ENCODE measurements around the gene SLC45A2.
"Not testable (repeated sequence)": the region's sequence is repeated elsewhere in the genome, so short reads cannot be mapped to it uniquely, and the experiment has no call there.

SLC45A2 gene, protein sequence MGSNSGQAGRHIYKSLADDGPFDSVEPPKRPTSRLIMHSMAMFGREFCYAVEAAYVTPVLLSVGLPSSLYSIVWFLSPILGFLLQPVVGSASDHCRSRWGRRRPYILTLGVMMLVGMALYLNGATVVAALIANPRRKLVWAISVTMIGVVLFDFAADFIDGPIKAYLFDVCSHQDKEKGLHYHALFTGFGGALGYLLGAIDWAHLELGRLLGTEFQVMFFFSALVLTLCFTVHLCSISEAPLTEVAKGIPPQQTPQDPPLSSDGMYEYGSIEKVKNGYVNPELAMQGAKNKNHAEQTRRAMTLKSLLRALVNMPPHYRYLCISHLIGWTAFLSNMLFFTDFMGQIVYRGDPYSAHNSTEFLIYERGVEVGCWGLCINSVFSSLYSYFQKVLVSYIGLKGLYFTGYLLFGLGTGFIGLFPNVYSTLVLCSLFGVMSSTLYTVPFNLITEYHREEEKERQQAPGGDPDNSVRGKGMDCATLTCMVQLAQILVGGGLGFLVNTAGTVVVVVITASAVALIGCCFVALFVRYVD

DNA sequence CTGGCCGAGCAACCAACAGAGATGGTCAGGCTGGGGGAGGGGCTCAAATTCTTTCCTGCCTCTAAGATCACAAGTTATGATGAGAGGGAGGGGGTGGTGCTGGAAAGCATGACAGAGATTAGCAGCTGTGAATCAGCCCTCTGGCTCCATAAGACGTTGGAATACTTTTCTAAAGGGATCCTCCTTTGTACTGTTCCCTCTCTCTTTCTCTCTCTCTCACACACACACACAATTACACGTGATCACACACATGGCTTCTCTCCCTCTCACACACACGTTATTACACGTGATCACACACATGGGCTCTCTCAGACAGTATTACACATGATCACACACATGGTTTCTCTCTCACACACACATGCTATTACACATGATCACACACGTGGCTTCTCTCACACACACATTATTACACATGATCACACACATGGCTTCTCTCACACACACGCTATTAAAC lies at the start of gene SLC45A2:
Gene SLC45A2, minus strand, starts transcription at position 23 of the 454 bp plus-strand sequence. CDS start 110 bp downstream, outside the sequence.
- DNase-seq (ENCODE audit: low read depth): peak; percentile 42

DNA sequence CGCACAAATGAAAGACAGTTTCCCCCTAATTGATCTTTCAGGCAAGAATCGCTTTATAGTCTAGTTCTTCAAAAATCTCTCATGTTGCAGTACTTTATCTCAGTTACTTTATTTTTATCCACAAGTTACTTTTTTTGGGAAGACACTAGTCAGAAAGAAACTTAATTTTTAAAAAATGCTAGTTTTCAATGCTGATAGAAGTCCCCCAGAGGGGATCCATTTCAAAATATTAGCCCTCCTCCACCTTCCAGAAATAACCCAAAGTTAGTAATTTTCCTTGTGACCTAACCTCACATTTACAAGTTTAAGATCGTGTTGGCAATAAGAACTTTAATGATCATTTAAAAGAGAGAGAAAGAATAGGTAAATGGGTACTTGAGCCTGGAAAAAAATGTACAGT lies 47.5 kb upstream of the SLC45A2 start:
- no peak for DNase-seq (ENCODE audit: low read depth)

DNA sequence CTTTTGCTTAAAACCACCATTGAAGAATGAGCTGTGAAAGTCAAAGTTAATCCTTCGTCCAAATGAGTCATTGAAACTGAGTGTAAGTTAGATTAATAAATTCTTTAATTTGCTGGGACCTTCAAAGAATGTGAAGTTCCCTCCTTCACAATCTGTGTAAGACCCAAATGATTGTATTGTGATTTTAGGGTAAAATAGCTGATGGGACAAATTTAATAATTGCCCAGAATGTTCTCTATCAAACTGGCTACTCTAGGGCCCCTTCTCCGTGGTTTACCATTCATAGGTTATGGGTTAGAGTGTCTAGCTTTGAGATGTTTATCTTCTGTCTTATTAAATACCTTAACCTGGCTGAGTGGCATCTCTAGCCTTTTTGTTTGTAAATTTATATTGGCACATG lies 46.6 kb upstream of the SLC45A2 start:
- no peak for DNase-seq (ENCODE audit: low read depth)

DNA sequence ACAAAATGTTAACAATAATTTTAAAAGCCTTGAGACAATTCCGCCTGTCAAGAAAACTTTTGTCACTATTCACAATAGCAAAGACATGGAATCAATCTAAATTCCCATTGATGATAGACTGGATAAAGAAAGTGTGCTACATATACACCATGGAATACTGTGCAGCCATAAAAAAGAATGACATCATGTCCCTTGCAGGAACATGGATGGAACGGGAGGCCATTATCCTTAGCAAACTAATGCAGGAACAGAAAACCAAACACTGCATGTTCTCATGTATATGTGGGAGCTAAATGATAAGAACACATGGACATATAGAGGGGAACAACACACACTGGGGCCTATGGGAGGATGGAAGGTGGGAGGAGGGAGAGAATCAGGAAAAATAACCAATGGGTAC lies 46.1 kb upstream of the SLC45A2 start:
- DNase-seq (ENCODE audit: low read depth): not testable (repeated sequence)

DNA sequence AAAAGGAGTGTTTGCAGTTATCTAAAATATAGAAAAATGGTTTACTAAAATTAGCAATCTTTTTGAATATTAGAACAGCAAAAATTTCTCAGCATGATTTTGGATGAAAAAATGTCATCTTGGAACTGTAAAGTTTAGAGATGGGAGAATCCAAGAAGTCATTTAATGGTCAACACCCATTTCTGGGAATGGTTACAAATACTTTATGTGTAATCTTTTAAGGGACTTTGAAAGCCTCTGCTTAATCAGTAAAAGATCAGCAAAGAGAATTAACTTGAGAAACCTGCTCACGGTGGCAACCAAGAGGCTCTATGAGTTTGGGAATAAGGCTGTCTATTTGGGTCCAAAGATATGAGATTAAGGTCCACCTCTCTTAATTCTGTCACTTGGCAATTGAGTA lies 45.6 kb upstream of the SLC45A2 start:
- DNase-seq (ENCODE audit: low read depth): no peak

DNA sequence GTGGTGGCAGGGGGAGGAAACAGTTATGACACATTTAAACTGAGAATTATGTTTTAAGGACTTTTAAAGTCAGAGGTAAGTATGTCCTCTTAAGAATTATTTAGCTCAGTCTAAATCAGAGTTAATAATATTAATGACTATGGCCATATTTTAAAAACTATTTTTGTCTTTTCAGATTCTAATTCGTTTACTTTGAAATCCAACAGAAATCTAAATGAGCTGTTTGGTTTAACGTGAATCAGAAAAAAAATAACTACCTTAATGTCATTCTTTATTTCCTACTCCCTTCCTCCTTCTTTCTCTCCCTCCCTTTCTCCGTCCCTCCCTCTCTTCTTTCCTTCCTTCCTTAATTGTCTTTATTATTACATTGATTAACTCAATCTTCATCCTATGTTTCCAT lies 43.9 kb upstream of the SLC45A2 start:
- no peak for DNase-seq (ENCODE audit: low read depth)

DNA sequence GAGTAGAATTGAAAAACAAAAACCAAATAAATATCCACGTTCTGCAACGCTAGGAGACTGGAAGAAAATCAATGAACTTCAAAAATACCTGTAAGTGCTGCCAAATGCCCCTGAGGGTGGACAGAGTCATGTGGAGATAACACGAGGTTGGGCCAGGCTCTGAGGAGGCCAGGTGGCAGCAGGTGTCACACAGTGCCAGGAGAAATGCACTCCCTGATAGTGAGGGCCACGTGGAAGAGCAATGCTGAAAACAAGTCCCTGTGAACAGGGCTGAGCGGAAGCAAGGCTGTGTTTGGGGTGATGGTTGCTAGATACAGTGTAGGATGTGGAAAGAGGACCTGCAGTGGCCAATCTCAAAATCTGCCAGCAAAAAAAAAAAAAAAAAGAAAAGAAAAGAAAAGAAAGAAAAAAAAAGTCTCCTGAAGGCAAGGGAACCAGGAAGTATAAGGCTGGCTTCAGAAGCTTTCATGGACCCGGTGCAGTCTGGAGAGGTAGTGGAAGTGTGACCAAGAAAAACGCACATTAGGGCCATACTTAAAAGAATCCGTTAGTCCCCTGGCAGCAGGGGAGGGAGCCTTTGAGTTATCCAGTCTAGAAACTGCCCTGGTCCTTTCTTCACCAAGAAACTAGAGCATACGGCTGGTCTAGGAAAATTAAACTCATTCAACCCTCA lies 41.7 kb upstream of the SLC45A2 start:
- DNase-seq (ENCODE audit: low read depth): no peak

DNA sequence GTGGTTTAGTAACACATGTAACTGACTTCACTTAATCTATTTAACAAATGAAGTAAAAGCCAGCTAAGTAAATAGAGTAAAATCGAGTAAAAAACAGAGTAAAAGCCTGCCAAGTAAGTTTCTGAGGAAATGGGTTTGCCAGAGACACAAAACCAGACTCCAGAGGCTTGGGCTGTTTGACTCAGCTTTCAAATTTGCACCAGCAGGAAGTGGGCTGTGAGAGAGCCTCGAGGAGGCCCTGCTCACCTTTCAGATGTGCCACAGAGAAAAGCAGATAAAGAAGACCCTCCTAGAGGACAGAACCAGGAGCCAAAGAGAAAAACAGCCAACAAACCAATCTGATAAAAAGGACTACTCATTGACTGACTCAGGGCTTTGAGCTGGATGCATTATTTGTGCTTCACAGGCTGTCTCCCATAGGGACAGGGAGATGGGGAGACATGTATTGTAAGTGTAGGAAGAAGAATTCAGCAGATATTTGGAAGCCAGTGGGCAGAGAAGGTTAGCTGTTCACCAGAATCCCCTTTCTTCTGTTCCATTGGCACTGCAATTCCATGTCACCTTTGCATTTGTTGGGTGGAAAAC lies 37.7 kb upstream of the SLC45A2 start:
- peak; percentile 67 for DNase-seq (ENCODE audit: low read depth)

DNA sequence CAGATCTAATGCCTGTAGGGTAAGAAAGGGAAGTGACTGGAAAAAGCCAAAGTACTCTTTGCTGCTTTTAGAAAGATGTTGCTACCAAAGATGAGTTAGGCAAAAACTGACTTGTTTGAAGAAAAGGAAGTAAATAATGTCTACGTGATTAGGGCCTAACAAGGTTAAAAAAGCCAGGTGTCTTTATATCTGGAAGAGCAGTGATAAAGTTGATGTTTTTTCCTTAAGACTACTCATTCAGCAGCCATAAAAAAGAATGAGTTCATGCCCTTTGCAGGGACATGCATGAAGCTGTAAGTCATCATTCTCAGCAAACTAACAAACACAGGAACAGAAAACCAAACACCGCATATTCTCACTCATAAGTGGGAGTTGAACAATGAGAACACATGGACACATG lies 36.8 kb upstream of the SLC45A2 start:
- no peak for DNase-seq (ENCODE audit: low read depth)

DNA sequence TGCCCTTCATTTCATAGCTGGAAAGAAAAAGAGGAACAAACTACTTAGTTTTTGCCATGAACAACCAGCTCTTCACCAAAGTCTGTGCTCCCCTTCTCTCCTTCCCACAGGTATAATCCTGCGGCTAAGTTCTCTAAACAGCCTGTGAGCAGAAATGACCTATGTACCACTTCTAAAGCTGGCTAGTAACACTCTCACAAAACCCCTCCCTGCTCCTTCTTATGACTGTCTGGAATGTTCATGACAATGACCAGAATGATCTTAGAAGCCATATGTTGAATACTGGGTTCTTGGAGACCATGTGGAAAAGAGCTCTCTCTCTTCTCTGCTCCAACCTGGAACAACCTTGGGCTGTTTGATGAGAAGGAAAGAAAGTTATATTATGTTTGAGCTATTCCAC lies 36.2 kb upstream of the SLC45A2 start:
- DNase-seq (ENCODE audit: low read depth): no peak

DNA sequence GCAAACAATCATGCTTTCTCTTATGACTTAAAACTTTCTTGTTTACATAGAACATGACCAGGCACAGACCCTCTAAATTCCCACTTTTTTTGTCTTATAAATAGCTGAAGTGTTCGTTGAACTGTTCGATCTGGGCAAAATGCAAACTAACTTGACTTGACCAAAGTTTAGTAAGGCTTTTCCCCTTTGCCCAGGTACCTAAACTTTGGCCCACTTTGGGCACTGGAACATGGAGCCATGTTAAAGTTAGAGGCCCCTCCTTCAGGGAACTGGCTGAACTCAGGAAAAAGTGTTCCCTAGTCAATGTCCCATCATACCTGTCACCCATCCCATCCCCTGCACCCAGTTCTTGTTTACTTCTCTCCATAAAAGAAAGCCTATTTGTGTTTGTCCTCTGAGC lies 32.8 kb upstream of the SLC45A2 start:
- DNase-seq (ENCODE audit: low read depth): no peak

DNA sequence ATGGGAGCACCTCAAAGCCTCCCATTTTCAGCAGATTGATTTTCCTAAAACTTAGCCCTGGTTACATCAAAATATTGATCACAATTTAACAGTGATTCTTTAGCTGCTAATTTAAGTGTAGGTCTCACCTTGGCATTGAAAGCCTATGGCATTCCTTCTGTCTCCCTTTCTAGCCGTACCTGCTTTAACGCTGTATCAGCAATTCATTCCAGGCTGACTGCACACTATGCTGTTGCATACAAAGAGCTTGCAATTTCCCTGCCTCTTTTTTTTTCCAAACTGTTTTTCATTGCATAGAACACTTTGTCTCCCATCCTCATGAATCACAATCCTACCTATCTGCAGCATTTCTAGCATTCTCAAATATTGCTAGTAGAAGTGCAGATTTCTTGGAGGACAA lies 32.3 kb upstream of the SLC45A2 start:
- no peak for DNase-seq (ENCODE audit: low read depth)

DNA sequence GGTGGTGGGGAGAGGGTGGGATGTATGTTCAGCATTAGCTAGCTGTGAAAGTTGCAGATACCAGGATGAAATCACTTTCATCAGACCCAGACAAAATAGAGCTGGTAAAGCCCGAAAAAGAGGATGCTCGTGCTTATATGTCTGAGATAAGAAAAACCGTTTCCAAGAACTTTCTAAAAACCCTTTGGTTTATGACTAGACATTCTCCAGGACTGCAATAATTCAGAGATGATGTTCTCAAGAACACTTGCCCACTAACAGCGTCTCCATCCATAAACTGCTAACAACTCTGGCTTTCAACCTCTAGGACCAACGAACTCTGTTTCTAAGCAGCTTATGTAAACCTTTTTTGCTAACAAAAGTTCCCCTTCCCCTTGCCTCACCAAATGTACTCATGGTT lies 31.7 kb upstream of the SLC45A2 start:
- no peak for DNase-seq (ENCODE audit: low read depth)

DNA sequence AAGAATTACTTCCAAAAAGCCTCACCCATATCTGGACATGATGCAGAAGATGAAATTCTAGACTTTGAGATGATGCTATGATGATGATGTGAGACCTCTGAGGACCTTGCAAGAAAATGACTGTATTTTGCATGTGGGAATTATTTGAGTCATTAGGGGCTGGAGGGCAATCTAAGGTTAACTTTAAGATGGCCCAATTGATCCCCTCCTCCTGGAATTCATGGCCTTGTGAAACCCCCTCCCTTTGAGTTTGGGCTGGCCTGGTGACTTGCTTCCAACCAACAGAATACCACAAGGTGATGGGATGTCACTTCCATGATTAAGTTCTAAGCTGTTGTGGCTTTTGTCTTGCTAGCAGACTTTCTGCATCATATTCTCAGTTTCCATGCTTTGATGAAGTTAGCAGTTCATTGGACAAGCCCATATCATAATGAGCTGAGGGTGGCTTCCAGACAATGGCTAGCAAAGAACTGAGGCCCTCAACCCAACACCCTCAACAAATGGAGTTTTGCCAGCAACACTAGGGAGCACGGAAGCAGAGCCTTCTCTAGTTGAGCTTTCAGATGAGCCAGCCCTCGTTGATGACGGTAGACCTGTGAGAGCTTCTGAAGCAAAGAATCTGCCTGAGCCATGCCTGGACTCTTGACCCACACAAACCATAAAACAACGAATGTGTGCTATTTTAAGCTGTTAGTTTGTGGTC lies 30.8 kb upstream of the SLC45A2 start:
- no peak for DNase-seq (ENCODE audit: low read depth)

DNA sequence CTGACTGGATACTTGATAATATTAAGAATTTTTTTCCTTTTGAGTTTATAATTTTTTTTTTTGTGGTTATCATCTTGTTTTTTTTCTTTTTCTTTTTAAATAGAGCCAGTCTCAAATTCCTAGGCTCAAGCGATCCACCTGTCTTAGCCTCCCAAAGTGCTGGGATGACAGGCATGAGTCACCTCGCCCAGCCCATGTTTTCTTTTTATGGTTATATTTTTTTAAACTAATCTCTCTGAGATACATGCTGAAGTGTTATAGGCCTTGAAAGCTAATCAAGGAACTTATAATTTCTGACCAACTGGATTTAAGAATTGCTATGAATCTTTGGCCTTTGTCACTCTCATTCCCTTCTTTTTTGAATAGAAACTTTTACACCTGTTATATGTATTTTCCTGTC lies 30.1 kb upstream of the SLC45A2 start:
- DNase-seq (ENCODE audit: low read depth): no peak

DNA sequence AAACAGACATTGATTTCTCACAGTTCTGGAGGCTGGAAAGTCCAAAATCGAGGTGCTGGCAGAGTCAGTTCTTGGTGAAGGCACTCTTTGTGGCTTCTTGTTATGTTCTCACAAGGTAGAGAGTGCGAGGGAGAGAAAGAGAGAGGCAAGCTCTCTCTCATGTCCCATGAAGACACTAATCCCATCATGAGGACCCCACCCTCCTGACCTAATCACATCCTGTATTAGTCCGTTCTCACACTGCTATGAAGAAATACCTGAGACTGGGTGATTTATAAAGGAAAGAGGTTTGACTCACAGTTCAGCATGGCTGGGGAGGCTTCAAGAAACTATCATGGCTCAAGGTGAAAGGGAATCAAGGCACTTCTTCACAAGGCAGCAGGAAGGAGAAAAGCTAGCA lies 29.1 kb upstream of the SLC45A2 start:
- no peak for DNase-seq (ENCODE audit: low read depth)

DNA sequence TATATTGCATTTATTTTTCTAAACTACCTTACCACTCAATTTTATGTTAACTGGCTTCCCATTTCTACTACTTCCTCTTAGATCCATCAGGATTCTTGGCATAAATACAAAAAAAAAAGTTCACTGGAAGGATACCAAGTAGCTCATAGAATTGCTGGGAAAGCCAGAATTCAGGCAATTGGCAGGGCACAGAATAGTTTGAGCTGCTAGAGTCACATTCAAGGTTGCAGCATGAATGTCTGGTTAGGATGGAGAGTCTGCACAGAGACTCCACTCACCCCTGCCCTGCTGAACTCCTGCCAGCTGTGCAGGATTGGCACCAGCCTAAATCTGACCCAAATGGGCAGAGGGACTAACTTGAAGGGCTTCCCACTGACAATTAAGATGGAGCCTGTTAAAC lies 28.3 kb upstream of the SLC45A2 start:
- peak; percentile 76 for DNase-seq (ENCODE audit: low read depth)

DNA sequence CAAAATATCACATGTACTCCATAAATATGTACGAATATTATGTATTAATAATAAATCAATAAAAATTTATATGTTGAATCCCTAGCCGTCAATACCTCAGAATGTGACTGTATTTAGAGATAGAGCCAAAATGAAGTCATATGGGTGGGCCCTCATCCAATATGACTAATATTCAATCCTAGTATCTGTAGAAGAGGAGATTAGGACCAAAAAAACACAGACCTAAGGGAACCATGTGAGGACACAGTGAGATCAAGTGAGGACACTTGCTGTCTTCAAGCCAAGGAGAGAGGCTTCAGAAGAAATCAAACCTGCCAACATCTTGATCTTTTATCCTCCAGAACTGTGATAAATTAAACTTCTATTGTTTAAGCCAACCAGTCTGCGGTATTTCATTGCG lies 27.0 kb upstream of the SLC45A2 start:
- no peak for DNase-seq (ENCODE audit: low read depth)

DNA sequence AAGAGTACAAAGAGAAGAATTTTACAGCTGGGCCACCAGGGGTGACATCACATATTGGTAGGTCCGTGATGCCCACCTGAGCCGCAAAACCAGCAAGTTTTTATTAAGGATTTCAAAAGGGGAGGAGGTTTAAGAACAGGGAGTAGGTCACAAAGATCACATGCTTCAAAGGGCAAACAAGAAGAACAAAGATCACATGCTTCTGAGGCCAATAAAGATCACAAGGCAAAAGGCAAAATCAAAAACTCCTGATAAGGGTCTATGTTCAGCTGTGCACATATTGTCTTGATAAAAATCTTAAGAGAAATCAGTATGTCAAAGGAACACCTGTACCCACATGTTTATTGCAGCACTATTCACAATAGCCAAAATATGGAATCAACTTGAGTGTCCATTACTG lies 25.7 kb upstream of the SLC45A2 start:
- DNase-seq (ENCODE audit: low read depth): not testable (repeated sequence)

DNA sequence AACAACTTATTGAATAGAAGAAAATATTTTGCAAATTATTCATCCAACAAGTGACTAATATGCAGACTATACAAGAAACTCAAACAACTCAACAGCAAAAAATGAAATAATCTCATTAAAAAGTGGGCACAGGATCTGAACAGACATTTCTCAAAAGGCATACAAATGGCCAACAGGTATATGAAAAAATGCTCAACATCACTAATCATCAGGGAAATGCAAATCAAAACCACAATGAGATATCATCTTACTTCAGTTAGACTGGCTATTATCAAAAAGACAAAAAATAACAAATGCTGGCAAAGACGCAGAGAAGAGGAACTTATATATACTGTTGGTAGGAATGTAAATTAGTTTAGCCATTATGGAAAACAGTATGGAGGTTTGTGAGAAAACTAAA lies 25.1 kb upstream of the SLC45A2 start:
- no peak for DNase-seq (ENCODE audit: low read depth)

DNA sequence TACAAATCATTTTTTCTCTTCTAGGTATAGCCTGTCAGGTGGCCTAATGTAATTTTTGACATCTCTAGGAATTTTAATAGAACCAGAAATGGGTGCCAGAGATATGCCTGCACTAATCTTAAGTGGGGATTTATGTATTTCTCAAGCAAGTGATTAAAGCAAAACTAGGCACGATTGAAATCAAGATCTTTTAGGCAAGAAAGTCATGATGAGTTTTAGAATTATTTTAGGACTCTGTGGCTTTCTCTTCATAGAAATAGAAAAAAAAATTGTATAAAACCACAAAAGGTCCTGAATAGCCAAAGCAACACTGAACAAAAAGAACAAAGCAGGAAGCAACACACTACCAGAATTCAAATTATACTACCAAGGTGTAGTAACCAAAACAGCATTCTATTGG lies 24.3 kb upstream of the SLC45A2 start:
- DNase-seq (ENCODE audit: low read depth): no peak

Data from EH (cell line).